HEK293 (cell line): ENCODE results near the gene KCNAB1.

ENCODE experiments used
- CTCF ChIA-PET: fragments of 350-600 bp; formaldehyde crosslinking; extraction: SDS; loops from one replicate; lab custom pipeline; 2021; ENCODE audit warnings: antibody characterized with exemption; lab: Yijun Ruan, JAX
- POLR2A ChIA-PET: fragments of 300-600 bp; formaldehyde crosslinking; extraction: SDS; loops from one replicate; lab custom pipeline; 2020; ENCODE audit warnings: antibody characterized with exemption, inconsistent platforms; lab: Yijun Ruan, JAX
- H3K27ac ChIP-seq: fragments of 200-500 bp; sonication (Bioruptor generic); 2 replicates; pipeline ENCODE4 v1.5.1; 2014; ENCODE audit warnings: low read depth, low read length, control low read depth, inconsistent platforms; ENCODE audit errors: extremely low read depth
- H3K36me3 ChIP-seq, 2 experiments: fragments of 200-500 bp in 1 of 2; sonication (Bioruptor generic) in 1 of 2; 1 replicate in 1 of 2; 2 replicates in 1 of 2; pipeline ENCODE4 v1.5.1; 2014 to 2017; ENCODE audit warnings: inconsistent platforms in 2 of 2, low read length in 2 of 2; ENCODE audit not compliant: control insufficient read depth in 2 of 2, insufficient read depth in 1 of 2
- H3K4me1 ChIP-seq: fragments of 200-500 bp; sonication (Bioruptor generic); 2 replicates; pipeline ENCODE4 v1.5.1; 2014; ENCODE audit warnings: mild to moderate bottlenecking, low read length, inconsistent platforms; ENCODE audit not compliant: control insufficient read depth, insufficient read depth
- H3K4me3 ChIP-seq: 2 replicates; pipeline ENCODE4 v1.5.1; 2011; ENCODE audit warnings: low read depth, mild to moderate bottlenecking, control low read depth, low read length, moderate library complexity
- H3K9me3 ChIP-seq: fragments of 200-500 bp; sonication (Bioruptor generic); 2 replicates; pipeline ENCODE4 v1.5.1; 2014; ENCODE audit warnings: low read depth, low read length, inconsistent platforms; ENCODE audit not compliant: control insufficient read depth, insufficient read depth
- GFI1B ChIP-seq: fragments of 450-650 bp; formaldehyde crosslinking; IDR thresholded peaks from 2 replicates; pipeline ENCODE4 v1.5.1; 2016; ENCODE audit warnings: missing biosample characterization, missing genetic modification characterization
- KLF1 ChIP-seq: fragments of 450-650 bp; formaldehyde crosslinking; IDR thresholded peaks from 2 replicates; pipeline ENCODE4 v1.5.1; 2016; ENCODE audit warnings: missing biosample characterization, missing genetic modification characterization
- KLF16 ChIP-seq: fragments of 450-650 bp; formaldehyde crosslinking; IDR thresholded peaks from 2 replicates; pipeline ENCODE4 v1.5.1; 2017; ENCODE audit warnings: missing biosample characterization, missing genetic modification characterization
- KLF8 ChIP-seq: fragments of 450-650 bp; formaldehyde crosslinking; IDR thresholded peaks from 2 replicates; pipeline ENCODE4 v1.5.1; 2016; ENCODE audit warnings: missing biosample characterization, missing genetic modification characterization
- MEIS1 ChIP-seq: sonication (generic); formaldehyde crosslinking; IDR thresholded peaks from 2 replicates; pipeline ENCODE4 v1.8.1; 2022; ENCODE audit warnings: missing genetic modification reagents, mild to moderate bottlenecking, borderline replicate concordance
- ZFP69B ChIP-seq: fragments of 450-650 bp; formaldehyde crosslinking; IDR thresholded peaks from 2 replicates; pipeline ENCODE4 v1.5.1; 2016; ENCODE audit warnings: missing biosample characterization, missing genetic modification characterization
- ZNF10 ChIP-seq: fragments of 450-650 bp; formaldehyde crosslinking; IDR thresholded peaks from 2 replicates; pipeline ENCODE4 v1.5.1; 2017; ENCODE audit warnings: missing biosample characterization, missing genetic modification characterization
- ZNF174 ChIP-seq: fragments of 450-650 bp; formaldehyde crosslinking; IDR thresholded peaks from 2 replicates; pipeline ENCODE4 v1.5.0; 2017; ENCODE audit warnings: missing biosample characterization, mild to moderate bottlenecking, missing genetic modification characterization
- ZNF19 ChIP-seq: fragments of 450-650 bp; formaldehyde crosslinking; IDR thresholded peaks from 2 replicates; pipeline ENCODE4; 2016; ENCODE audit warnings: missing biosample characterization, missing genetic modification characterization, low read depth
- ZNF266 ChIP-seq: fragments of 450-650 bp; formaldehyde crosslinking; IDR thresholded peaks from 2 replicates; pipeline ENCODE4 v1.5.1; 2016; ENCODE audit warnings: missing biosample characterization, missing genetic modification characterization, low read depth
- ZNF37A ChIP-seq: fragments of 450-650 bp; IDR thresholded peaks from 2 replicates; pipeline ENCODE4 v1.5.1; 2018; ENCODE audit warnings: missing biosample characterization, missing genetic modification characterization
- ZNF391 ChIP-seq: fragments of 450-650 bp; formaldehyde crosslinking; IDR thresholded peaks from 2 replicates; pipeline ENCODE4 v1.5.1; 2016; ENCODE audit warnings: low read depth, missing biosample characterization, missing genetic modification characterization, borderline replicate concordance
- ZNF501 ChIP-seq: fragments of 450-650 bp; formaldehyde crosslinking; IDR thresholded peaks from 2 replicates; pipeline ENCODE4 v1.5.1; 2016; ENCODE audit warnings: missing biosample characterization, missing genetic modification characterization
- ZNF571 ChIP-seq: fragments of 450-650 bp; formaldehyde crosslinking; IDR thresholded peaks from 2 replicates; pipeline ENCODE4 v1.5.0; 2017; ENCODE audit warnings: missing biosample characterization, missing genetic modification characterization
- TF ChIP-seq, protein P1 (sequence below): fragments of 450-650 bp; formaldehyde crosslinking; IDR thresholded peaks from 2 replicates; pipeline ENCODE4 v1.5.1; 2016; ENCODE audit warnings: missing biosample characterization, missing genetic modification characterization
- TF ChIP-seq, protein P2 (sequence below): fragments of 450-650 bp; formaldehyde crosslinking; IDR thresholded peaks from 2 replicates; pipeline ENCODE4 v1.5.1; 2016; ENCODE audit warnings: missing biosample characterization, missing genetic modification characterization
- TF ChIP-seq, protein P3 (sequence below): fragments of 450-650 bp; formaldehyde crosslinking; IDR thresholded peaks from 2 replicates; pipeline ENCODE4 v1.5.1; 2016; ENCODE audit warnings: missing biosample characterization, missing genetic modification characterization
- TF ChIP-seq, protein P4 (sequence below): fragments of 450-650 bp; formaldehyde crosslinking; IDR thresholded peaks from 2 replicates; pipeline ENCODE4 v1.5.1; 2016; ENCODE audit warnings: missing biosample characterization, missing genetic modification characterization
- TF ChIP-seq, protein P5 (sequence below): fragments of 450-650 bp; formaldehyde crosslinking; IDR thresholded peaks from 2 replicates; pipeline ENCODE4 v1.5.1; 2016; ENCODE audit warnings: missing biosample characterization, missing genetic modification characterization
- TF ChIP-seq, protein P6 (sequence below): fragments of 450-650 bp; formaldehyde crosslinking; IDR thresholded peaks from 2 replicates; pipeline ENCODE4 v1.5.1; 2016; ENCODE audit warnings: missing biosample characterization, missing genetic modification characterization

Gene KCNAB1

DNA sequence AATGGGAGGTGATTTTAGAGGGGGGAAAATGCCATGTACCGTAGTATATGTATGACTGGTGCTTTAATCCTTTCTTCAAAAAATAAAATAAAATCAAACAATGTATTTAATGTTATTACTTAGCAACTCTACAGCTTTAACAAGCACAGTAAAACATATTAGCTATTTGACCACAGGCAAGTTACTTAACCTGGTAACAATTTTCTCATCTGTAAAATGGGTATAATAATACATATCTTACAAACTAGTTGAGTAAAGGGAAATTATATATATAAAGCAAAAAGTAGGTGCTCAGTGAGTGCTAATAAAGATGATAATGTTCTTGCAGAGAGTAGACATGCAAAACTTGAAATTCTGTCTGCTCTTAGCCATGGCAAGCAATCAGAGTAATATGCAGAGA lies 406.7 kb downstream of the KCNAB1 start (continued):
- TF ChIP-seq GFI1B (tag by site-specific recombination) = no peak
- TF ChIP-seq, protein P1, sequence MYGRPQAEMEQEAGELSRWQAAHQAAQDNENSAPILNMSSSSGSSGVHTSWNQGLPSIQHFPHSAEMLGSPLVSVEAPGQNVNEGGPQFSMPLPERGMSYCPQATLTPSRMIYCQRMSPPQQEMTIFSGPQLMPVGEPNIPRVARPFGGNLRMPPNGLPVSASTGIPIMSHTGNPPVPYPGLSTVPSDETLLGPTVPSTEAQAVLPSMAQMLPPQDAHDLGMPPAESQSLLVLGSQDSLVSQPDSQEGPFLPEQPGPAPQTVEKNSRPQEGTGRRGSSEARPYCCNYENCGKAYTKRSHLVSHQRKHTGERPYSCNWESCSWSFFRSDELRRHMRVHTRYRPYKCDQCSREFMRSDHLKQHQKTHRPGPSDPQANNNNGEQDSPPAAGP (tag by site-specific recombination) = no peak
- TF ChIP-seq ZNF10 (tag by site-specific recombination) = no peak
- TF ChIP-seq ZNF174 (tag by site-specific recombination) = no peak

DNA sequence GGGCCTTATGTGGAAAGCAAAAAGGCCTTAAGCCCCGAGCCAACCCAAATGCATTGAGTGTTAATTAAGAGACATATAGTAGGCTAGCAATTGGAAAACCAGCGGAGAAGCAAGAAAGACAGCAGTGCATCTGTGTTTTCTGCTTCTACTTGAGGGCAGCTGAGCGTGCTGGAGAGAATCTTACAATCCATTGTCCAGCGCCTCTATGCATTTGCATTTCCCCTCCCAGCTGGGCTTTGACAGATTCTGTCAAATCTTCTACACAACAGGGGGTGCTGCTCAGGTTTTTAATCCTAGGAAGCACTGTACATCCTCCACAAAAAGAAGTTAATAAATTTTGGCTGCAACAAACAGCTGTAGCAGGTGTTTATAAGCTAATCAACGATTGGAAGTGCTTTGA lies 410.6 kb downstream of the KCNAB1 start:
- ChIA-PET CTCF (no interaction called here), POLR2A (no interaction called here)
- TF ChIP-seq, protein P2, sequence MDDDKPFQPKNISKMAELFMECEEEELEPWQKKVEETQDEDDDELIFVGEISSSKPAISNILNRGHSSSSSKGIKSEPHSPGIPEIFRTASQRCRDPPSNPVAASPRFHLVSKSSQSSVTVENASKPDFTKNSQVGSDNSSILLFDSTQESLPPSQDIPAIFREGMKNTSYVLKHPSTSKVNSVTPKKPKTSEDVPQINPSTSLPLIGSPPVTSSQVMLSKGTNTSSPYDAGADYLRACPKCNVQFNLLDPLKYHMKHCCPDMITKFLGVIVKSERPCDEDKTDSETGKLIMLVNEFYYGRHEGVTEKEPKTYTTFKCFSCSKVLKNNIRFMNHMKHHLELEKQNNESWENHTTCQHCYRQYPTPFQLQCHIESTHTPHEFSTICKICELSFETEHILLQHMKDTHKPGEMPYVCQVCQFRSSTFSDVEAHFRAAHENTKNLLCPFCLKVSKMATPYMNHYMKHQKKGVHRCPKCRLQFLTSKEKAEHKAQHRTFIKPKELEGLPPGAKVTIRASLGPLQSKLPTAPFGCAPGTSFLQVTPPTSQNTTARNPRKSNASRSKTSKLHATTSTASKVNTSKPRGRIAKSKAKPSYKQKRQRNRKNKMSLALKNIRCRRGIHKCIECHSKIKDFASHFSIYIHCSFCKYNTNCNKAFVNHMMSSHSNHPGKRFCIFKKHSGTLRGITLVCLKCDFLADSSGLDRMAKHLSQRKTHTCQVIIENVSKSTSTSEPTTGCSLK (tag by site-specific recombination) = no peak
- TF ChIP-seq, protein P3, sequence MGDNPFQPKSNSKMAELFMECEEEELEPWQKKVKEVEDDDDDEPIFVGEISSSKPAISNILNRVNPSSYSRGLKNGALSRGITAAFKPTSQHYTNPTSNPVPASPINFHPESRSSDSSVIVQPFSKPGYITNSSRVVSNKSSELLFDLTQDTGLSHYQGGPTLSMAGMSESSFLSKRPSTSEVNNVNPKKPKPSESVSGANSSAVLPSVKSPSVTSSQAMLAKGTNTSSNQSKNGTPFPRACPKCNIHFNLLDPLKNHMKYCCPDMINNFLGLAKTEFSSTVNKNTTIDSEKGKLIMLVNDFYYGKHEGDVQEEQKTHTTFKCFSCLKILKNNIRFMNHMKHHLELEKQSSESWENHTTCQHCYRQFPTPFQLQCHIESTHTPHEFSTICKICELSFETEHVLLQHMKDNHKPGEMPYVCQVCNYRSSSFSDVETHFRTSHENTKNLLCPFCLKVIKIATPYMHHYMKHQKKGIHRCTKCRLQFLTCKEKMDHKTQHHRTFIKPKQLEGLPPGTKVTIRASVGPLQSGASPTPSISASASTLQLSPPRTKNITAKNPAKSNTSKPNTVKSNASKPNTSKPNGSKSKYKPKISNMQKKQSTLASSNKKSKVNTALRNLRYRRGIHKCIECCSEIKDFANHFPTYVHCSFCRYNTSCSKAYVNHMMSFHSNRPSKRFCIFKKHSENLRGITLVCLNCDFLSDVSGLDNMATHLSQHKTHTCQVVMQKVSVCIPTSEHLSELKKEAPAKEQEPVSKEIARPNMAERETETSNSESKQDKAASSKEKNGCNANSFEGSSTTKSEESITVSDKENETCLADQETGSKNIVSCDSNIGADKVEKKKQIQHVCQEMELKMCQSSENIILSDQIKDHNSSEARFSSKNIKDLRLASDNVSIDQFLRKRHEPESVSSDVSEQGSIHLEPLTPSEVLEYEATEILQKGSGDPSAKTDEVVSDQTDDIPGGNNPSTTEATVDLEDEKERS (tag by site-specific recombination) = no peak
- TF ChIP-seq ZNF37A (tag by site-specific recombination) = no peak
- TF ChIP-seq ZFP69B = no peak

DNA sequence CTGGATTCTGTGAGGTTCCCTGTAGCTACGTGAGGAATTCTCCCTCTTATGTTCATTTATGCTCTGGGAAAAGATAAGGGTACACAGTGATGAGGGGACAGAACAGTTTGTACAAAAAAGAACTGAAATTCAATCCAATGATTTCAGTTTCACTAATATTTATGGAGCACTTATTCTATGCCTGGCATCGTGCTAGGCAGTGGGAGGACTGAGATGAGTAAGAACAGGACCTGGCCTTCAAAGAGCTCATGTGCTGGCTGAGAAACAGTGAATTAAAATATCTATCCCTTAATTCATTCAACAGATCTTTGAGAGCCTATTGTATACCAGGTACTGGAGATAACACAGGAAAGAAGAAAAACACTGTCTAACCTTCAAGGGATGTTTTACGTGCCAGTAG lies 412.4 kb downstream of the KCNAB1 start:
- Histone ChIP-seq H3K27ac (no peak overlapping the region), H3K4me1 (no peaks in the 10 kb centered on the region), H3K36me3 (no peaks in the 10 kb centered on the region), H3K4me3 (no peak overlapping the region), H3K9me3 (no peaks in the 10 kb centered on the region)
- CTCF ChIA-PET = interaction anchor here (0.6 kb wide), 1 partner anchor 125 kb away, joined by 4 read pairs; no protein-coding TSS in a partner anchor
- POLR2A ChIA-PET = no interaction called here
- TF ChIP-seq ZNF19 (tag by site-specific recombination) = no peak
- TF ChIP-seq ZNF266 (tag by site-specific recombination) = no peak
- no peak for TF ChIP-seq MEIS1 (CRISPR knock-in tag)
- TF ChIP-seq ZNF571 (tag by site-specific recombination) = no peak
- TF ChIP-seq, protein P1 (tag by site-specific recombination) = no peak
- TF ChIP-seq, protein P4, sequence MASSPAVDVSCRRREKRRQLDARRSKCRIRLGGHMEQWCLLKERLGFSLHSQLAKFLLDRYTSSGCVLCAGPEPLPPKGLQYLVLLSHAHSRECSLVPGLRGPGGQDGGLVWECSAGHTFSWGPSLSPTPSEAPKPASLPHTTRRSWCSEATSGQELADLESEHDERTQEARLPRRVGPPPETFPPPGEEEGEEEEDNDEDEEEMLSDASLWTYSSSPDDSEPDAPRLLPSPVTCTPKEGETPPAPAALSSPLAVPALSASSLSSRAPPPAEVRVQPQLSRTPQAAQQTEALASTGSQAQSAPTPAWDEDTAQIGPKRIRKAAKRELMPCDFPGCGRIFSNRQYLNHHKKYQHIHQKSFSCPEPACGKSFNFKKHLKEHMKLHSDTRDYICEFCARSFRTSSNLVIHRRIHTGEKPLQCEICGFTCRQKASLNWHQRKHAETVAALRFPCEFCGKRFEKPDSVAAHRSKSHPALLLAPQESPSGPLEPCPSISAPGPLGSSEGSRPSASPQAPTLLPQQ = no peak
- TF ChIP-seq, protein P5, sequence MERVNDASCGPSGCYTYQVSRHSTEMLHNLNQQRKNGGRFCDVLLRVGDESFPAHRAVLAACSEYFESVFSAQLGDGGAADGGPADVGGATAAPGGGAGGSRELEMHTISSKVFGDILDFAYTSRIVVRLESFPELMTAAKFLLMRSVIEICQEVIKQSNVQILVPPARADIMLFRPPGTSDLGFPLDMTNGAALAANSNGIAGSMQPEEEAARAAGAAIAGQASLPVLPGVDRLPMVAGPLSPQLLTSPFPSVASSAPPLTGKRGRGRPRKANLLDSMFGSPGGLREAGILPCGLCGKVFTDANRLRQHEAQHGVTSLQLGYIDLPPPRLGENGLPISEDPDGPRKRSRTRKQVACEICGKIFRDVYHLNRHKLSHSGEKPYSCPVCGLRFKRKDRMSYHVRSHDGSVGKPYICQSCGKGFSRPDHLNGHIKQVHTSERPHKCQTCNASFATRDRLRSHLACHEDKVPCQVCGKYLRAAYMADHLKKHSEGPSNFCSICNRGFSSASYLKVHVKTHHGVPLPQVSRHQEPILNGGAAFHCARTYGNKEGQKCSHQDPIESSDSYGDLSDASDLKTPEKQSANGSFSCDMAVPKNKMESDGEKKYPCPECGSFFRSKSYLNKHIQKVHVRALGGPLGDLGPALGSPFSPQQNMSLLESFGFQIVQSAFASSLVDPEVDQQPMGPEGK = no peak
- no peak for TF ChIP-seq ZNF501 (tag by site-specific recombination)
- no peak for TF ChIP-seq KLF1 (tag by site-specific recombination)
- TF ChIP-seq KLF8 = no peak
- TF ChIP-seq ZNF391 (tag by site-specific recombination) = no peak
- TF ChIP-seq, protein P6, sequence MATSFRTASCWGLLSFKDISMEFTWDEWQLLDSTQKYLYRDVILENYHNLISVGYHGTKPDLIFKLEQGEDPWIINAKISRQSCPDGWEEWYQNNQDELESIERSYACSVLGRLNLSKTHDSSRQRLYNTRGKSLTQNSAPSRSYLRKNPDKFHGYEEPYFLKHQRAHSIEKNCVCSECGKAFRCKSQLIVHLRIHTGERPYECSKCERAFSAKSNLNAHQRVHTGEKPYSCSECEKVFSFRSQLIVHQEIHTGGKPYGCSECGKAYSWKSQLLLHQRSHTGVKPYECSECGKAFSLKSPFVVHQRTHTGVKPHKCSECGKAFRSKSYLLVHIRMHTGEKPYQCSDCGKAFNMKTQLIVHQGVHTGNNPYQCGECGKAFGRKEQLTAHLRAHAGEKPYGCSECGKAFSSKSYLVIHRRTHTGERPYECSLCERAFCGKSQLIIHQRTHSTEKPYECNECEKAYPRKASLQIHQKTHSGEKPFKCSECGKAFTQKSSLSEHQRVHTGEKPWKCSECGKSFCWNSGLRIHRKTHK (tag by site-specific recombination) = no peak
- no peak for TF ChIP-seq KLF16 (tag by site-specific recombination)

More for the DNA sequence above, 410.6 kb downstream of the KCNAB1 start:
- Histone ChIP-seq H3K36me3 (no peaks in the 10 kb centered on the region), H3K4me3 (no peak overlapping the region), H3K4me1 (no peaks in the 10 kb centered on the region), H3K9me3 (no peaks in the 10 kb centered on the region), H3K27ac (no peak overlapping the region)
